Heart right ventricle (tissue), 16 donors: ENCODE measurements around the gene GLB1L3. TPM values are rescaled to one million over a fixed set of nuclear protein-coding genes. Genes with fewer than 3 reads are reported as not detected.
A peak's percentile ranks its signal among the peaks of the same experiment; 100 is the strongest.

Experiments used
- ATAC-seq, 8 donors: fragments of 200-7000 bp; cut with Tn5 transposase; one replicate each; pipeline ENCODE4 v1.9.1; 2020; ENCODE audit warnings: mild to moderate bottlenecking in 8 of 8, moderate library complexity in 8 of 8, moderate number of reproducible peaks in 1 of 8
- DNase-seq, 2 donors: peaks; one replicate each; pipeline ENCODE4 v3.0.0-alpha.2; 2020
- H3K27ac ChIP-seq, 10 donors: fragments of 200-600 bp; sonication (generic) in 2 of 10; one replicate each; pipeline versions ENCODE4 v1.5.0 to v1.8.0; 2020 to 2022; ENCODE audit warnings: mild to moderate bottlenecking in 3 of 10
- H3K27me3 ChIP-seq, 7 donors: fragments of 200-600 bp; one replicate each; pipeline ENCODE4 v1.8.0; 2021 to 2022; ENCODE audit warnings: mild to moderate bottlenecking in 2 of 7
- H3K36me3 ChIP-seq, 9 donors: fragments of 200-600 bp; sonication (generic) in 1 of 9; one replicate each; pipeline versions ENCODE4 v1.5.0 to v1.8.0; 2020 to 2022; ENCODE audit warnings: mild to moderate bottlenecking in 2 of 9
- H3K4me1 ChIP-seq, 9 donors: fragments of 200-600 bp; sonication (generic) in 1 of 9; one replicate each; pipeline versions ENCODE4 v1.5.0 to v1.8.0; 2020 to 2022; ENCODE audit warnings: mild to moderate bottlenecking in 4 of 9
- H3K4me3 ChIP-seq, 10 donors: fragments of 200-600 bp; sonication (generic) in 2 of 10; one replicate each; pipeline versions ENCODE4 v1.5.0 to v1.8.0; 2020 to 2022; ENCODE audit warnings: mild to moderate bottlenecking in 7 of 10, moderate library complexity in 2 of 10
- H3K9me3 ChIP-seq, 11 donors: fragments of 200-600 bp in 10 of 11; sonication (generic) in 2 of 11; one replicate each; pipeline versions ENCODE4 v1.5.0 to v1.8.0; 2013 to 2022; ENCODE audit warnings: mild to moderate bottlenecking in 2 of 11, control low read depth in 1 of 11, moderate library complexity in 1 of 11
- CTCF ChIP-seq, 9 donors: fragments of 200-600 bp; sonication (generic) in 2 of 9; IDR thresholded peaks; one replicate each; pipeline versions ENCODE4 v1.5.0 to v1.8.0; 2021 to 2022; ENCODE audit warnings: antibody characterized with exemption in 9 of 9, mild to moderate bottlenecking in 5 of 9, moderate library complexity in 1 of 9
- WGBS, 2 donors: extraction: QIAGEN DNeasy Blood & Tissue Kit; methylation state at CpG; one replicate each; pipeline ENCODE4 v1.1.7; 2013; ENCODE audit warnings: inconsistent platforms in 1 of 2; 5-methylcytosine and 5-hydroxymethylcytosine counted together
- intact Hi-C, 10 donors: fragments of 100-400 bp; cut with DNase I; formaldehyde crosslinking; loops; one replicate each; pipeline versions ENCODE4 v1.11.1 to v1.14.2; 2022
- polyA plus RNA-seq, 2 donors: library from polyadenylated mRNA; stranded (reverse); fragments of 200-250 nt; gene quantifications; one replicate each; pipeline ENCODE4 v1.2.3, GENCODE V29; 2013
- total RNA-seq, 10 donors: library from RNA; stranded (reverse); fragmentation: NEBNext Ultra II Directional in 3 of 10; extraction: Animal tissue kit (Norgen Biotek cat#: 25700) in 3 of 10; gene quantifications; one replicate each; pipeline versions ENCODE4 v1.2.1 to v1.2.4, GENCODE V29; 2021 to 2023
- donor health status: Arrhythmogenic right ventricular cardiomyopathy.
- donor health status: ischemic (EF 13 %, LVEDD 7.1; RV severe dilation, severe dysfunction).
- donor health status: healthy with polysubstance abuse.
- donor health status: DM: no; HTN: yes; CAD: no.
- donor health status: DM: no; HTN: no; CAD: no.
- donor health status: ischemic (EF 25% LVEDD 6.9; RV normal size, moderate dysfunction).
- donor health status: ischemic (EF 25% LVEDD 5.7; RV mildly dilated, moderate dysfunction).
- donor health status: healthy.
- donor health status: DM: yes; HTN: yes; CAD: no.
- donor health status: Ischemic cardiomyopathy.
- donor health status: ischemic (EF 35%, LVEDD 5.7; RV mildly dilated, moderate dysfunction).
- donor health status: nonischemic (EF 11% LVEDD 7.7; RV severe dilation, severe dysfunction).
- donor health status: DM: yes; HTN: yes; CAD: no.
- donor health status: PGD.
- donor health status: ischemic (EF 29% LVEDD 5.4; RV normal size, mild dysfunction).
- donor health status: nonischemic (EF 23%, LVEDD 6.1; RV moderate dilation, normal function).

GLB1L3 gene
- total and polyA plus RNA-seq, 12 donors, result not detected

GRCh38 chr11:134270250-134270714, 5.9 kb upstream of the GLB1L3 start:
- no peak for ATAC-seq
- intact Hi-C loops, result no loop called here
- Histone ChIP-seq H3K27me3 (peaks cover 0 to 64% (median 54%) of the 10 kb centered on the region in 7 donors), H3K9me3 (no peaks in the 10 kb centered on the region), H3K36me3 (peaks cover 0 to 12% (median 0%) of the 10 kb centered on the region in 9 donors), H3K27ac (no peak overlapping the region), H3K4me1 (peaks cover 0 to 6% (median 0%) of the 10 kb centered on the region in 9 donors), H3K4me3 (no peak overlapping the region)
- DNase-seq, result no peak
- 16 to 18% methylated on average over 5 of the region's 5 CpGs for WGBS, 2 donors
- TF ChIP-seq CTCF (IDR thresholded peaks at IDR 0.05), result no peak

- ATAC-seq (no peak), DNase-seq (no peak)
- H3K9me3 ChIP-seq, result no peaks in the 10 kb centered on the region
- WGBS, 2 donors, result 94 to 95% methylated on average over 4 of the region's 4 CpGs
- H3K4me3 ChIP-seq, result no peak overlapping the region
- TF ChIP-seq CTCF (IDR thresholded peaks at IDR 0.05), result no peak
- peaks cover 13 to 81% (median 71%) of the 10 kb centered on the region in 7 donors for H3K27me3 ChIP-seq
- intact Hi-C loops, result no loop called here
- no peaks in the 10 kb centered on the region for H3K36me3 ChIP-seq
- H3K4me1 ChIP-seq, result peaks cover 7 to 22% (median 15%) of the 10 kb centered on the region in 9 donors
- no peak overlapping the region for H3K27ac ChIP-seq
These were observed 4.2 kb upstream of the GLB1L3 start for GRCh38 chr11:134271978-134272377.

- Histone ChIP-seq H3K36me3 (no peaks in the 10 kb centered on the region), H3K9me3 (no peaks in the 10 kb centered on the region), H3K4me3 (no peak overlapping the region), H3K4me1 (peaks cover 9 to 24% (median 19%) of the 10 kb centered on the region in 9 donors), H3K27me3 (peaks cover 20 to 88% (median 78%) of the 10 kb centered on the region in 7 donors), H3K27ac (no peak overlapping the region)
- no peak for TF ChIP-seq CTCF (IDR thresholded peaks at IDR 0.05)
- DNase-seq (no peak), ATAC-seq (peak in 4 of 8 donors; percentile 24 to 72 (median 29))
- WGBS, 2 donors, result 27 to 28% methylated on average over 18 of the region's 18 CpGs
- intact Hi-C loops, result no loop called here
These were observed 3.5 kb upstream of the GLB1L3 start for GRCh38 chr11:134272381-134273316.

- Histone ChIP-seq H3K27ac (no peak overlapping the region), H3K9me3 (peaks cover 0 to 4% (median 0%) of the 10 kb centered on the region in 11 donors), H3K36me3 (no peaks in the 10 kb centered on the region), H3K4me1 (peaks cover 9 to 25% (median 19%) of the 10 kb centered on the region in 9 donors), H3K4me3 (no peak overlapping the region), H3K27me3 (peaks cover 20 to 94% (median 85%) of the 10 kb centered on the region in 7 donors)
- no peak for TF ChIP-seq CTCF (IDR thresholded peaks at IDR 0.05)
- WGBS, 2 donors, result 30 to 43% methylated on average over 3 of the region's 3 CpGs
- DNase-seq (no peak), ATAC-seq (no peak)
- intact Hi-C loops, result no loop called here
These were observed 2.9 kb upstream of the GLB1L3 start for GRCh38 chr11:134273317-134273712.
